Astrocyte of the cerebellum (primary cell): ENCODE measurements around the gene HIVEP3.

Experiments
- DNase-seq: peaks from one replicate; pipeline ENCODE4 v3.0.0-alpha.2; 2011; ENCODE audit warnings: low read depth
- H3K4me3 ChIP-seq: 2 replicates; pipeline ENCODE4 v1.5.1; 2011; ENCODE audit warnings: mild to moderate bottlenecking, low read depth, low read length, moderate library complexity
- CTCF ChIP-seq: IDR thresholded peaks from 2 replicates; pipeline ENCODE4 v1.5.1; 2012; ENCODE audit warnings: low read length, low read depth, moderate library complexity, mild to moderate bottlenecking; ENCODE audit errors: missing control alignments
- in situ Hi-C: cut with HindIII; loops from 2 replicates; pipeline ENCODE4 v1.10.0; 2017; ENCODE audit warnings: low sequenced_read_pairs

The HIVEP3 gene

GRCh38 chr1:41492341-41492848, 426.3 kb downstream of the HIVEP3 start:
- in situ Hi-C loops: no loop called here
- TF ChIP-seq CTCF: peak; percentile 60
- no peak for DNase-seq
- H3K4me3 ChIP-seq: no peak overlapping the region

- in situ Hi-C loops: no loop called here
- no peak overlapping the region for H3K4me3 ChIP-seq
- no peak for TF ChIP-seq CTCF
- no peak for DNase-seq
These were observed 427.8 kb downstream of the HIVEP3 start for GRCh38 chr1:41490911-41491310.

GRCh38 chr1:41489561-41489960, 429.2 kb downstream of the HIVEP3 start:
- no peak for TF ChIP-seq CTCF
- in situ Hi-C loops: no loop called here
- DNase-seq: no peak

GRCh38 chr1:41488040-41488951, 430.4 kb downstream of the HIVEP3 start:
- no peak for TF ChIP-seq CTCF
- H3K4me3 ChIP-seq: no peak overlapping the region
- no peak for DNase-seq
- in situ Hi-C loops: no loop called here

More at GRCh38 chr1:41489561-41489960, 429.2 kb downstream of the HIVEP3 start:
- no peak overlapping the region for H3K4me3 ChIP-seq

- in situ Hi-C loops: no loop called here
- no peak overlapping the region for H3K4me3 ChIP-seq
- DNase-seq: no peak
- no peak for TF ChIP-seq CTCF
These were observed 431.3 kb downstream of the HIVEP3 start for GRCh38 chr1:41487126-41488039.
